HG02763 (cell line): ENCODE measurements around the gene TECTA.

Experiments used
- ATAC-seq: cut with Tn5 transposase; IDR thresholded peaks from one replicate; pipeline ENCODE4 v1.9.1; 2021; ENCODE audit warnings: mild to moderate bottlenecking, moderate library complexity; ENCODE audit not compliant: unreplicated experiment

The TECTA gene

GRCh38 chr11:121100943-121101342 is at the start of gene TECTA:
Gene TECTA (plus strand): TSS chr11:121101243. CDS start chr11:121102666, 1,423 bp downstream.
- no peak for ATAC-seq

- ATAC-seq, result no peak
Observed at GRCh38 chr11:121053244-121053643, 47.8 kb upstream of the TECTA start.

- ATAC-seq, result no peak
Observed at GRCh38 chr11:121054266-121054665, 46.8 kb upstream of the TECTA start.

- no peak for ATAC-seq
Observed at GRCh38 chr11:121055076-121055475, 46.0 kb upstream of the TECTA start.

- ATAC-seq, result no peak
Observed at GRCh38 chr11:121057922-121058321, 43.1 kb upstream of the TECTA start.

GRCh38 chr11:121058941-121059340 is 42.1 kb upstream of the TECTA start:
- no peak for ATAC-seq

GRCh38 chr11:121059605-121060004 is 41.4 kb upstream of the TECTA start:
- peak; percentile 88 for ATAC-seq

- no peak for ATAC-seq
Observed at GRCh38 chr11:121063728-121064127, 37.3 kb upstream of the TECTA start.

GRCh38 chr11:121066623-121067022 is 34.4 kb upstream of the TECTA start:
- no peak for ATAC-seq

- ATAC-seq, result no peak
Observed at GRCh38 chr11:121067026-121067425, 34.0 kb upstream of the TECTA start.

- ATAC-seq, result no peak
Observed at GRCh38 chr11:121067453-121067852, 33.6 kb upstream of the TECTA start.

- ATAC-seq, result no peak
Observed at GRCh38 chr11:121067962-121068647, 32.9 kb upstream of the TECTA start.

GRCh38 chr11:121068787-121069186 is 32.3 kb upstream of the TECTA start:
- ATAC-seq, result no peak

- ATAC-seq, result no peak
Observed at GRCh38 chr11:121070951-121071845, 29.8 kb upstream of the TECTA start.

- no peak for ATAC-seq
Observed at GRCh38 chr11:121071846-121072450, 29.1 kb upstream of the TECTA start.

- no peak for ATAC-seq
Observed at GRCh38 chr11:121081321-121081720, 19.7 kb upstream of the TECTA start.

GRCh38 chr11:121082219-121082618 is 18.8 kb upstream of the TECTA start:
- ATAC-seq, result no peak

- no peak for ATAC-seq
Observed at GRCh38 chr11:121082670-121083069, 18.4 kb upstream of the TECTA start.

- ATAC-seq, result no peak
Observed at GRCh38 chr11:121086866-121087265, 14.2 kb upstream of the TECTA start.

GRCh38 chr11:121089566-121089965 is 11.5 kb upstream of the TECTA start:
- no peak for ATAC-seq

GRCh38 chr11:121090145-121090721 is 10.8 kb upstream of the TECTA start:
- ATAC-seq, result no peak
